Vagina (tissue), 2 donors: Measurements from ENCODE around the gene TTLL12. TPM values are rescaled to one million over a fixed set of nuclear protein-coding genes. Genes with fewer than 3 reads are reported as not detected.

Experiments
- DNase-seq, 2 donors: peaks; one replicate each; pipeline ENCODE4 v3.0.0-alpha.2; 2017; ENCODE audit errors: extremely low spot score in 2 of 2
- H3K27ac ChIP-seq: fragments of 200-600 bp; sonication (generic); one replicate; pipeline ENCODE4 v1.5.1; 2019
- H3K27me3 ChIP-seq: fragments of 200-600 bp; sonication (generic); one replicate; pipeline ENCODE4 v1.5.1; 2019
- H3K36me3 ChIP-seq, 2 donors: fragments of 200-600 bp; sonication (generic); one replicate each; pipeline ENCODE4 v1.5.1; 2017 to 2019
- H3K4me1 ChIP-seq: fragments of 200-600 bp; sonication (generic); one replicate; pipeline ENCODE4 v1.5.1; 2019
- H3K4me3 ChIP-seq, 2 donors: fragments of 200-600 bp; sonication (generic); 1 replicate in 1 of 2; 2 replicates in 1 of 2; pipeline ENCODE4 v1.5.1; 2016 to 2019
- H3K9me3 ChIP-seq: fragments of 200-600 bp; sonication (generic); one replicate; pipeline ENCODE4 v1.5.1; 2019
- POLR2A ChIP-seq, 2 donors: fragments of 450-650 bp; IDR thresholded peaks; one replicate each; pipeline ENCODE4 v1.6.1; 2017; ENCODE audit warnings: antibody characterized with exemption in 2 of 2, mild to moderate bottlenecking in 2 of 2, moderate library complexity in 2 of 2
- POLR2AphosphoS5 ChIP-seq, 2 donors: sonication (generic); formaldehyde crosslinking; IDR thresholded peaks; one replicate each; pipeline ENCODE4 v1.9.0; 2017; ENCODE audit warnings: antibody characterized with exemption in 2 of 2, mild to moderate bottlenecking in 2 of 2, low read depth in 1 of 2; ENCODE audit not compliant: insufficient read depth in 1 of 2
- intact Hi-C: fragments of 100-400 bp; cut with DNase I; formaldehyde crosslinking; loops from one replicate; pipeline ENCODE4 v1.15.1; 2023
- total RNA-seq: library from RNA; depleted of rRNA; stranded (reverse); fragments of >200 nt; gene quantifications from one replicate; pipeline ENCODE4 v1.2.3, GENCODE V29; 2016
- TF ChIP-seq, protein P1 (sequence below), 3 experiments: fragments of 450-650 bp in 2 of 3; fragments of 200-600 bp in 1 of 3; sonication (generic) in 1 of 3; IDR thresholded peaks; one replicate each; pipeline ENCODE4 v1.5.1; 2017 to 2019; ENCODE audit warnings: antibody characterized with exemption in 3 of 3, mild to moderate bottlenecking in 2 of 3, moderate library complexity in 2 of 3

Gene TTLL12
- total RNA-seq, 1 donor from 2014 or later = 56.2 TPM

DNA sequence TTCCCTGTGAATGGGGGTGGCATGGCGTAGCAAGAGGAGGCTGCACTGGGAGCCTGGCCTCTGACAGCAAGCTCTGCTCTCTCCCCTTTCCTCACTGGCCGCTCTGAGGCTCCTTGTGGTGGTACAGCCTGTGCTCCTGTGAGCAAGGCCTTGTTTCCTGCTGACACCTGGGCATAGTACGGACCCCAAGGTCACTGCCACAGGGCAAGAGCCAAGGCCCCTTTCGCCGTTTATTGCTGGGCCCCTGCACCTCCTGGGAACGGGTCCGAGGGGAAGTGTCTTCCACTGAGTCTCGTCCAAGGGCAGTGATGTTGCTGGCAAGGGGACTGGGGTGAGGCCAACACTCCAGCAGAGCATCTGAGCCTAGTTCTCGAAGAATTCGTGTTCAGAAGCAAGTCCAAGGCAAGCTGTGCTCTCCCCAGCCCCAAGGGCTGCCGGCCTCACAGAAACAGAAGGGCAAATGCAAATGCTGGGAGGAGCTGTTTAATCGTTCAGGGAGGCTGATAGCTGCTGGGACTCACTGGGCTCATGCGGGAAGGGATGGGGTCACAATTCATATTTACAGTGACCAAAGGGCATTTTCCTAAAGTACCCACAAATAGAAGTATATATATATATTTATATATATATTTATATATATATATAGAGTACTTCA, 15.9 kb upstream of the TTLL12 start:
- H3K27me3 ChIP-seq = no peaks in the 10 kb centered on the region
- TF ChIP-seq POLR2AphosphoS5 (IDR thresholded peaks at IDR 0.05; ENCODE audit: insufficient read depth in 1 of 2, low read depth in 1 of 2) = no peak
- TF ChIP-seq, protein P1, sequence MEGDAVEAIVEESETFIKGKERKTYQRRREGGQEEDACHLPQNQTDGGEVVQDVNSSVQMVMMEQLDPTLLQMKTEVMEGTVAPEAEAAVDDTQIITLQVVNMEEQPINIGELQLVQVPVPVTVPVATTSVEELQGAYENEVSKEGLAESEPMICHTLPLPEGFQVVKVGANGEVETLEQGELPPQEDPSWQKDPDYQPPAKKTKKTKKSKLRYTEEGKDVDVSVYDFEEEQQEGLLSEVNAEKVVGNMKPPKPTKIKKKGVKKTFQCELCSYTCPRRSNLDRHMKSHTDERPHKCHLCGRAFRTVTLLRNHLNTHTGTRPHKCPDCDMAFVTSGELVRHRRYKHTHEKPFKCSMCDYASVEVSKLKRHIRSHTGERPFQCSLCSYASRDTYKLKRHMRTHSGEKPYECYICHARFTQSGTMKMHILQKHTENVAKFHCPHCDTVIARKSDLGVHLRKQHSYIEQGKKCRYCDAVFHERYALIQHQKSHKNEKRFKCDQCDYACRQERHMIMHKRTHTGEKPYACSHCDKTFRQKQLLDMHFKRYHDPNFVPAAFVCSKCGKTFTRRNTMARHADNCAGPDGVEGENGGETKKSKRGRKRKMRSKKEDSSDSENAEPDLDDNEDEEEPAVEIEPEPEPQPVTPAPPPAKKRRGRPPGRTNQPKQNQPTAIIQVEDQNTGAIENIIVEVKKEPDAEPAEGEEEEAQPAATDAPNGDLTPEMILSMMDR (IDR thresholded peaks at IDR 0.05) = no peak
- no peak for TF ChIP-seq POLR2A (IDR thresholded peaks at IDR 0.05)
- no peaks in the 10 kb centered on the region for H3K36me3 ChIP-seq
- intact Hi-C loops = no loop called here
- H3K4me3 ChIP-seq = no peak overlapping the region
- no peaks in the 10 kb centered on the region for H3K4me1 ChIP-seq
- DNase-seq = no peak
- no peak overlapping the region for H3K27ac ChIP-seq
- H3K9me3 ChIP-seq = no peaks in the 10 kb centered on the region

DNA sequence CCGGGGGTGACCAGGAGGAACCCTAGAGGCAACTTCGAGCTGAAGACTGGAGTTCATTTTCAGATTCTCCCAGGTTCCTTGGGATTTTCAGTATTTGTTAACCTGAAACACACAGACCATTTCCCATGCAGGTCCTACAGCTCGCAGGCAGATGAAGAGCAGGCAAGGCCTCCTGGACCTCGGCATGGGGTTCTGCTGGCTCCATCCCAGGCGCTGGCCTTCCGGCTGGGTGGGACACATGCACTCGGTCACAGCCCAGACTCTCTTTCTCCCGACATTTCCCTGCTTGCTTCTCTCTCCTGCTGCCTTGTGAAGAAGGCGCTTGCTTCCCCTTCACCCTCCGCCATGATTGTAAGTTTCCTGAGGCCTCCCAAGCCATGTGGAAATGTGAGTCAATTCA, 15.4 kb upstream of the TTLL12 start:
- H3K36me3 ChIP-seq = no peaks in the 10 kb centered on the region

DNA sequence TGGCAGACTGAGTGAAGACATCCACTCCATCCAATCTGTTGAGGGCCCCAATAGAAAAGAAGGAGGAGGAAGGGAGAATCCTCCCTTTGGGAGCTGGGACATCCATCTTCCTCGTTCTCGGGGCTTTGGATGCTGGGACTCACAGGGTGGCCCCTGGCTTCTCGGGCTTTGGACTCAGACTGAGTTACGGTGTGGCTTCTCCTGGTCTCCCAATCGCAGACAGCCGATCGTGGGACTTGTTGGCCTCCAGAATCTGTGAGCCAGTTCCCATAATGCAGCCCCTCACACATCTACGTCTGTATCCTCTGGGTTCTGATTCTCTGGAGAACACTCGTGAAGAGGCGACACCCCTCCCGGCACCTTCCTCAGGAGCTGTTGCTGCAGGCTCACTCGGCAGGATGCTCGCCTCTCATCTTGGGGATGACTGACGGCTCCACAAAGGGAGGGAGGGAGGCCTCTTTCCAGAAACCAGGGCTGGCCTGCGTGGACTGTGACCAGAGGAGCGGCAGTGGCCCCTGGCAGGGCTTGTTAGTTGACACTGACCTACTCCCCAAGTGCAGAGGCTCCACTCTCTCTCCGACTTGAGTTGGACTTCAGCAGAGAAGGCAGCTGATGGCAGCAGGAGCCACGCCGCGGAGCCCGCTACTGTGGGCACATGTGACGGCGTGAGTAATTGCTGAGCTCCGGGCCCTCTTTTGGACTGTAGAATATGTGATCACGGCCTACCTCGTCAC, 14.7 kb upstream of the TTLL12 start:
- Histone ChIP-seq H3K4me1 (no peaks in the 10 kb centered on the region), H3K9me3 (no peaks in the 10 kb centered on the region), H3K36me3 (no peaks in the 10 kb centered on the region), H3K27me3 (no peaks in the 10 kb centered on the region), H3K4me3 (no peak overlapping the region), H3K27ac (no peak overlapping the region)
- intact Hi-C loops = no loop called here
- TF ChIP-seq POLR2AphosphoS5 (IDR thresholded peaks at IDR 0.05; ENCODE audit: insufficient read depth in 1 of 2, low read depth in 1 of 2) = no peak
- TF ChIP-seq, protein P1 (IDR thresholded peaks at IDR 0.05) = no peak
- TF ChIP-seq POLR2A (IDR thresholded peaks at IDR 0.05) = no peak
- DNase-seq = no peak

More for the DNA sequence above, 15.4 kb upstream of the TTLL12 start:
- no peak for DNase-seq
- intact Hi-C loops = no loop called here
- Histone ChIP-seq H3K27me3 (no peaks in the 10 kb centered on the region), H3K27ac (no peak overlapping the region), H3K4me1 (no peaks in the 10 kb centered on the region), H3K9me3 (no peaks in the 10 kb centered on the region), H3K4me3 (no peak overlapping the region)
- TF ChIP-seq, protein P1 (IDR thresholded peaks at IDR 0.05) = no peak
- TF ChIP-seq POLR2A (IDR thresholded peaks at IDR 0.05) (no peak), POLR2AphosphoS5 (IDR thresholded peaks at IDR 0.05; ENCODE audit: insufficient read depth in 1 of 2, low read depth in 1 of 2) (no peak)

DNA sequence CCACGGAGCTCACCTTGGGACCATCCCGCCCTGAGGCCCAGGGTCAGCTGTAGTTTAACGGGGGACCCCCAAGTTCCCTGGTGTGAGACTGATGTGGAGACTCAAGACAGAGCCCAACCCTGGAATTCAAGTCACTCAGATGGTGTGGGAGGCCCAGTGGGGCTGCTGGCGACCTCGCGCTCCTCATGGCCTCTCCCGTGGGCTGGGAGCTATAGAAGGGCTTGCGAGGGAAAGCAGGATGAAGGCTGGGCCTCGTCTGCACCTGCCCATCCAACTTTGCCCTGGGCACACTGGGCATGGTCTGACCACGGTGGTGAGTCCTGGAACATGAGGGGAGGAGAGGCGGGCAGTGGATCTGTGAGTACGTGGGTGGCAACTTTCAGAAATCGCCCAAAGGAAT, 13.6 kb upstream of the TTLL12 start:
- TF ChIP-seq POLR2A (IDR thresholded peaks at IDR 0.05) = no peak
- no peak for TF ChIP-seq POLR2AphosphoS5 (IDR thresholded peaks at IDR 0.05; ENCODE audit: insufficient read depth in 1 of 2, low read depth in 1 of 2)
- TF ChIP-seq, protein P1 (IDR thresholded peaks at IDR 0.05) = no peak
- no peaks in the 10 kb centered on the region for H3K36me3 ChIP-seq
- intact Hi-C loops = no loop called here
- H3K4me3 ChIP-seq = no peak overlapping the region
- H3K27me3 ChIP-seq = no peaks in the 10 kb centered on the region
- no peaks in the 10 kb centered on the region for H3K4me1 ChIP-seq
- DNase-seq = no peak
- no peak overlapping the region for H3K27ac ChIP-seq
- no peaks in the 10 kb centered on the region for H3K9me3 ChIP-seq

DNA sequence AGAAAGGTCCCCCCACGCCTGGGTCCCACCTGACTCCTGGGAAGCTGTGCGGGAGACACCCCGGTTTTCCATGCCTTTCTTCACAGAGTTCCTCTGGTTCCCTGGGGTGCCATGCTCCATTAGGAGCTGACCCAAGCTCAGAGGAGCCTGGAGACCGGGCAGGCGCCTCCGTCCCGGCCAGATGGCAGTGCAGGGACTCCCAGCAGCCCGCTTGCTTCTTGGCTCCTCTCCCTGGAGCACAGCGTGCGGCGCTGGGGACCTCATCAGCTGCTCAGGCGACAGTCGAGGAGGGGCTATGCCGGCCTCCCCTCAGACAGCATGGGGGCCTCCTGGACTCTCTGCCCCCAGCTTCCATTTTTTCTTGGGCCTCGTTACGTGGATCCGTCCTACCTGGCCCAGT, 13.1 kb upstream of the TTLL12 start:
- H3K4me3 ChIP-seq = no peak overlapping the region
- H3K27ac ChIP-seq = no peak overlapping the region
- no peaks in the 10 kb centered on the region for H3K36me3 ChIP-seq
- DNase-seq = no peak
- TF ChIP-seq POLR2A (IDR thresholded peaks at IDR 0.05) (no peak), POLR2AphosphoS5 (IDR thresholded peaks at IDR 0.05; ENCODE audit: insufficient read depth in 1 of 2, low read depth in 1 of 2) (no peak)
- TF ChIP-seq, protein P1 (IDR thresholded peaks at IDR 0.05) = no peak
- no peaks in the 10 kb centered on the region for H3K9me3 ChIP-seq
- no peaks in the 10 kb centered on the region for H3K27me3 ChIP-seq
- no peaks in the 10 kb centered on the region for H3K4me1 ChIP-seq
- intact Hi-C loops = no loop called here
